Vagina (tissue), 2 donors: ENCODE data around the gene SEC24B. TPM values are rescaled to one million over a fixed set of nuclear protein-coding genes. Genes with fewer than 3 reads are reported as not detected.
"Not testable (repeated sequence)": the region's sequence is repeated elsewhere in the genome, so short reads cannot be mapped to it uniquely, and the experiment has no call there.

ENCODE experiments used
- DNase-seq, 2 donors: peaks; one replicate each; pipeline ENCODE4 v3.0.0-alpha.2; 2017; ENCODE audit errors: extremely low spot score in 2 of 2
- H3K27ac ChIP-seq: fragments of 200-600 bp; sonication (generic); one replicate; pipeline ENCODE4 v1.5.1; 2019
- H3K27me3 ChIP-seq: fragments of 200-600 bp; sonication (generic); one replicate; pipeline ENCODE4 v1.5.1; 2019
- H3K36me3 ChIP-seq, 2 donors: fragments of 200-600 bp; sonication (generic); one replicate each; pipeline ENCODE4 v1.5.1; 2017 to 2019
- H3K4me1 ChIP-seq: fragments of 200-600 bp; sonication (generic); one replicate; pipeline ENCODE4 v1.5.1; 2019
- H3K4me3 ChIP-seq, 2 donors: fragments of 200-600 bp; sonication (generic); 1 replicate in 1 of 2; 2 replicates in 1 of 2; pipeline ENCODE4 v1.5.1; 2016 to 2019
- H3K9me3 ChIP-seq: fragments of 200-600 bp; sonication (generic); one replicate; pipeline ENCODE4 v1.5.1; 2019
- POLR2A ChIP-seq, 2 donors: fragments of 450-650 bp; IDR thresholded peaks; one replicate each; pipeline ENCODE4 v1.6.1; 2017; ENCODE audit warnings: antibody characterized with exemption in 2 of 2, mild to moderate bottlenecking in 2 of 2, moderate library complexity in 2 of 2
- POLR2AphosphoS5 ChIP-seq, 2 donors: sonication (generic); formaldehyde crosslinking; IDR thresholded peaks; one replicate each; pipeline ENCODE4 v1.9.0; 2017; ENCODE audit warnings: antibody characterized with exemption in 2 of 2, mild to moderate bottlenecking in 2 of 2, low read depth in 1 of 2; ENCODE audit not compliant: insufficient read depth in 1 of 2
- intact Hi-C: fragments of 100-400 bp; cut with DNase I; formaldehyde crosslinking; loops from one replicate; pipeline ENCODE4 v1.15.1; 2023
- total RNA-seq: library from RNA; depleted of rRNA; stranded (reverse); fragments of >200 nt; gene quantifications from one replicate; pipeline ENCODE4 v1.2.3, GENCODE V29; 2016
- TF ChIP-seq, protein P1 (sequence below), 3 experiments: fragments of 450-650 bp in 2 of 3; fragments of 200-600 bp in 1 of 3; sonication (generic) in 1 of 3; IDR thresholded peaks; one replicate each; pipeline ENCODE4 v1.5.1; 2017 to 2019; ENCODE audit warnings: antibody characterized with exemption in 3 of 3, mild to moderate bottlenecking in 2 of 3, moderate library complexity in 2 of 3

Gene SEC24B
- total RNA-seq, 1 donor from 2014 or later: 42.2 TPM

DNA sequence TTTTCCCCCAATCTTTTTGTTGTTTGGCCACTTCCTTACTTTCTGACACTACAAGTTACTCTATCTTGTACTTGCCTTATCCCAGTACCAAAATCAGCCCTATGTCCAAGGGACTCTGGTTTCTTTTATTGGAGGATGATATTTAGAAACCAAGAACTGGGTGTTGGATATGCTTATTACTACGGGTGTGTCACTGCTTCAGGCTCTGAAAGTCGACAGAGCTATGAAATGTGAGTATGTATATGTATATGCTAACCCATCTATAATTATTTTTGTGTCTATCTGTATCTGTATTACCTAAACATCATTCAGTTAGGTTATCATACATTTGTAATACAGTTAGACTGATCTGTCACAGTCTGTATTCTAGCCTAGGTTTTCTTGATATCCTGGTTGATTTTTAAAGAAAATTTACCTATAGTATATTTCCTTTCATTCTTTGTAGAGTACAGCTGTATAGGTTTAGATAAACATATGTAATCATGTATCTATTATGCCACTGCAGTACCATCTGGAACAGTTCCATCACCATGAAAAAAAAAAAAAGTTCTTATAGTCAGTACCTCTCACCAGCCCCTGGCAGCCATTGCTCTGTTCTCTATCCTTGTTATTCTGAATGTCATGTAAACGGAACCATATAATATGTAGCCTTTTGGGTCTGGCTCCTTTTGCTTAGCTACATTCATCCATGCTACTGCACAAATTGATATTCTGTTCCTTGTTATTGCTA, 18.1 kb downstream of the SEC24B start:
- no peaks in the 10 kb centered on the region for H3K36me3 ChIP-seq
- intact Hi-C loops: no loop called here
- TF ChIP-seq POLR2AphosphoS5 (IDR thresholded peaks at IDR 0.05; ENCODE audit: insufficient read depth in 1 of 2, low read depth in 1 of 2): no peak
- TF ChIP-seq, protein P1, sequence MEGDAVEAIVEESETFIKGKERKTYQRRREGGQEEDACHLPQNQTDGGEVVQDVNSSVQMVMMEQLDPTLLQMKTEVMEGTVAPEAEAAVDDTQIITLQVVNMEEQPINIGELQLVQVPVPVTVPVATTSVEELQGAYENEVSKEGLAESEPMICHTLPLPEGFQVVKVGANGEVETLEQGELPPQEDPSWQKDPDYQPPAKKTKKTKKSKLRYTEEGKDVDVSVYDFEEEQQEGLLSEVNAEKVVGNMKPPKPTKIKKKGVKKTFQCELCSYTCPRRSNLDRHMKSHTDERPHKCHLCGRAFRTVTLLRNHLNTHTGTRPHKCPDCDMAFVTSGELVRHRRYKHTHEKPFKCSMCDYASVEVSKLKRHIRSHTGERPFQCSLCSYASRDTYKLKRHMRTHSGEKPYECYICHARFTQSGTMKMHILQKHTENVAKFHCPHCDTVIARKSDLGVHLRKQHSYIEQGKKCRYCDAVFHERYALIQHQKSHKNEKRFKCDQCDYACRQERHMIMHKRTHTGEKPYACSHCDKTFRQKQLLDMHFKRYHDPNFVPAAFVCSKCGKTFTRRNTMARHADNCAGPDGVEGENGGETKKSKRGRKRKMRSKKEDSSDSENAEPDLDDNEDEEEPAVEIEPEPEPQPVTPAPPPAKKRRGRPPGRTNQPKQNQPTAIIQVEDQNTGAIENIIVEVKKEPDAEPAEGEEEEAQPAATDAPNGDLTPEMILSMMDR (IDR thresholded peaks at IDR 0.05): no peak
- no peak for TF ChIP-seq POLR2A (IDR thresholded peaks at IDR 0.05)
- no peak for DNase-seq
- peaks cover 19% of the 10 kb centered on the region for H3K4me1 ChIP-seq
- H3K27ac ChIP-seq: no peak overlapping the region
- H3K9me3 ChIP-seq: no peaks in the 10 kb centered on the region
- H3K4me3 ChIP-seq: no peak overlapping the region
- no peaks in the 10 kb centered on the region for H3K27me3 ChIP-seq

DNA sequence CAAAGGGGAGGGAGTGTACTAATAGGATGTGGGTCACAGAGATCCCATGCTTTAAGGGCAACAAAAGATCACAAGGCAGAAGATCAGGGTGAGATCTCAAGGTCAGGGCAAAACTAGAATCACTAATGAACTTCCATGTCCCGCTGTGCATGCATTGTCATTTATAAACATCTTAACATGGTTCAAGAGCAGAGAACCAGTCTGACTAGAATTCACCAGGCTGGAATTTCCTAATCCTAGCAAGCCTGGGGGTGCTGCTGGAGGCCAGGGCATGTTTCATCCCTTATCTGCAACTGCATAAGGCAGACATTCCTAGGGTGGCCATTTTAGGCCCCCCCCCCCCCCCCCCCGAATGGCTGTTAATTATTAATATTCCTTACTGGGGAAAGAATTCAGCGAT, 19.5 kb downstream of the SEC24B start:
- H3K4me1 ChIP-seq: peaks cover 19% of the 10 kb centered on the region
- H3K27ac ChIP-seq, DNase-seq, H3K9me3 ChIP-seq, H3K27me3 ChIP-seq, H3K4me3 ChIP-seq, H3K36me3 ChIP-seq, intact Hi-C loops: not testable (repeated sequence)

DNA sequence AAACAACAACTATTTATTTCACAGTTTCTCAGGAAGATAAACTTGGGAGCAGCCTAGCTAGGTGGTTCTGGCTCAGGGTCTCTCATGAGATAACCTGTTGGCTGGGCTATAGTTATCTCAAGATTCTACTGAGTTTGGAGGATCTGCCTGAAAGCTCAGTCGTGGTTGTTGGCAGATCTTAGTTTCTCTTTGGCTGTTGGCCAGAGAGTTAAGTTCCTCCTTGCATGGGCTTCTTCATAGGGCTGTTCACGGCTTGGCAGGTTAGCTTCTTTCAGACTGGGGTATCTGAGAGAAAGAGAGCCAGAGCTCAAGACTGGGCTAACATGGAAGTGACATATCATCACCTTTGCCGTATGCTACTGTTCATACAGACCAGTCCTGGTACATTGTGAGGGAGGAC, 28.7 kb downstream of the SEC24B start:
- Histone ChIP-seq H3K4me1 (peaks cover 28% of the 10 kb centered on the region), H3K27ac (no peak overlapping the region)

DNA sequence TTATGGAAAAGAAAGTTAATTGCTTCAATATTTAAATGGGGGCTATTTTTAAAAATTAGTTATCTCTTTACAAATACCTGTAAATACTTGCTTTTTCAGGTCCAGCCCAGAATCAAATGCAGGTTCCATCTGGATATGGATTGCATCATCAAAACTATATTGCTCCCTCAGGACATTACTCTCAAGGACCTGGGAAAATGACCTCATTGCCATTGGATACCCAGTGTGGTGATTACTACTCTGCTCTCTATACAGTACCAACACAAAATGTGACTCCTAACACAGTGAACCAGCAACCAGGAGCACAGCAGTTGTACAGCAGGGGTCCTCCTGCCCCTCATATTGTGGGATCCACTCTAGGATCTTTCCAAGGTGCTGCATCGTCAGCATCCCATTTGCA, 29.2 kb downstream of the SEC24B start:
- Histone ChIP-seq H3K36me3 (peaks cover 0 to 12% of the 10 kb centered on the region in 2 donors), H3K9me3 (no peaks in the 10 kb centered on the region), H3K27me3 (no peaks in the 10 kb centered on the region), H3K27ac (no peak overlapping the region), H3K4me3 (no peak overlapping the region), H3K4me1 (peaks cover 28% of the 10 kb centered on the region)
- intact Hi-C loops: no loop called here
- TF ChIP-seq POLR2AphosphoS5 (IDR thresholded peaks at IDR 0.05; ENCODE audit: insufficient read depth in 1 of 2, low read depth in 1 of 2) (no peak), POLR2A (IDR thresholded peaks at IDR 0.05) (no peak)
- TF ChIP-seq, protein P1 (IDR thresholded peaks at IDR 0.05): no peak
- DNase-seq: no peak

More for the DNA sequence above, 28.7 kb downstream of the SEC24B start:
- Histone ChIP-seq H3K4me3 (no peak overlapping the region), H3K27me3 (no peaks in the 10 kb centered on the region), H3K36me3 (peaks cover 0 to 12% of the 10 kb centered on the region in 2 donors), H3K9me3 (no peaks in the 10 kb centered on the region)
- TF ChIP-seq, protein P1 (IDR thresholded peaks at IDR 0.05): no peak
- TF ChIP-seq POLR2A (IDR thresholded peaks at IDR 0.05) (no peak), POLR2AphosphoS5 (IDR thresholded peaks at IDR 0.05; ENCODE audit: insufficient read depth in 1 of 2, low read depth in 1 of 2) (no peak)
- intact Hi-C loops: no loop called here
- DNase-seq: no peak

DNA sequence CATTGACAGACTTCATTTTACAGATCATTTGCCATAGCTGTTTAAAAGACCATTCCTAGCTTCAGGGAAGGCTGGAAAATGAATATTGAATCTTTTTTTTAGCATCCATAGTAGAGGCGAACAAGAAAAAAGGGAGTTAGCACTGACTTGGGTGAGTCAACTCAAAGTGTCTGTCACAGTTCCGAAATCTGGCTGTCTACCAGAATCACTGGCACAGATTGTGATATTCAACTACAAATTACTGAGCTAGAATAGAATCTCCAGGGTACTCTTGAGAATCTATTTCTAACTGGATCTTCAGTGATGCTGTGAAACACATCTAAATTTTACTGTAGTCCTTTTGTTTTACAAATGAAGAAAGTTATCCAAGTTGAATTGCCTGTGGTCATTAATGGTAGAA, 31.5 kb downstream of the SEC24B start:
- H3K27me3 ChIP-seq: no peaks in the 10 kb centered on the region
- intact Hi-C loops: no loop called here
- peaks cover 30% of the 10 kb centered on the region for H3K4me1 ChIP-seq
- H3K9me3 ChIP-seq: no peaks in the 10 kb centered on the region
- no peak overlapping the region for H3K27ac ChIP-seq
- DNase-seq: no peak
- H3K4me3 ChIP-seq: no peak overlapping the region
- H3K36me3 ChIP-seq: peaks cover 0 to 12% of the 10 kb centered on the region in 2 donors
- TF ChIP-seq, protein P1 (IDR thresholded peaks at IDR 0.05): no peak
- TF ChIP-seq POLR2A (IDR thresholded peaks at IDR 0.05) (no peak), POLR2AphosphoS5 (IDR thresholded peaks at IDR 0.05; ENCODE audit: insufficient read depth in 1 of 2, low read depth in 1 of 2) (no peak)
